ENCODE data around the gene SYNGAP1. TPM values are rescaled to one million over a fixed set of nuclear protein-coding genes. Genes with fewer than 3 reads are reported as not detected.

SYNGAP1 gene
- total RNA-seq, 2 donors from 2014 or later = 6.1 to 24.8 TPM

DNA sequence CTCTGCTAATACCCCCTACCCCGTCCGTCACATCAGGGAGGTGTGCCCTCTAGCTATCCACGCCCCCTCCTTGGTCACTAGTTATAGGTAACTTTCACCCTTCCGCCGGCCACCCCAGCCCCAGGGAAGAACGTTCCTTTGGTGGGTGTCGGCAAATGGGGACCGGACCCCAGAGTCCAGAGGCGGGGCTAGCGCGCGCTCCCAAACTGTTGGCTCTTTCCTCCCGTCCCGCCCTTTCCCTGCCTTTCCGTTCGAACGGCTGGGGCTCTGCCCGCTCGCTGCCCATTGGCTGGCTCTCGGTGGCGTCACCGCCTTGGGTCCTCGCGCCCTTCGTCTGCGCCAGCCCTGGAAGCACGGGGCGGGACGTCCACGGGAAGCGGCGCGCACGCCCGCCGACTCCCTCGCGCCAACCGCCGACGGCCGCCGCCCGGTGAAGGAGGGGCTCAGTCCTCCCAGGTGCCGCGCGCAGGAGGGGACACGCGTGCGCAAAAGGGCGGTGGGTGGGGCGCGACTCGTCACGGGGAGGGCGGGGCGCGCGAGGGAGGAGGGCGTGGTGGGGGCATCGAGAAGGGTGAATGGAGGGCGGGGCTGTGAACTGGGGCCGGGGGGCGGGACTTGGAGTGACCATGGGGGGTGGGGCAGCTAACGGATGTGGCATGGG is 9.7 kb upstream of the SYNGAP1 start:
- DNase-seq (ENCODE audit: low spot score) = peak; percentile 98
- Histone ChIP-seq H3K4me3 (peak overlapping the region; percentile 100), H3K27me3 (replicated peaks; ENCODE audit: insufficient read depth) (no peaks in the 10 kb centered on the region), H3K4me1 (replicated peaks) (peaks cover 6% of the 10 kb centered on the region), H3K9me3 (no peaks in the 10 kb centered on the region), H3K27ac (peak overlapping the region; percentile 100), H3K36me3 (no peaks in the 10 kb centered on the region)
- under 1% methylated on average over 60 of the region's 65 CpGs for WGBS
- TF ChIP-seq, protein P1, sequence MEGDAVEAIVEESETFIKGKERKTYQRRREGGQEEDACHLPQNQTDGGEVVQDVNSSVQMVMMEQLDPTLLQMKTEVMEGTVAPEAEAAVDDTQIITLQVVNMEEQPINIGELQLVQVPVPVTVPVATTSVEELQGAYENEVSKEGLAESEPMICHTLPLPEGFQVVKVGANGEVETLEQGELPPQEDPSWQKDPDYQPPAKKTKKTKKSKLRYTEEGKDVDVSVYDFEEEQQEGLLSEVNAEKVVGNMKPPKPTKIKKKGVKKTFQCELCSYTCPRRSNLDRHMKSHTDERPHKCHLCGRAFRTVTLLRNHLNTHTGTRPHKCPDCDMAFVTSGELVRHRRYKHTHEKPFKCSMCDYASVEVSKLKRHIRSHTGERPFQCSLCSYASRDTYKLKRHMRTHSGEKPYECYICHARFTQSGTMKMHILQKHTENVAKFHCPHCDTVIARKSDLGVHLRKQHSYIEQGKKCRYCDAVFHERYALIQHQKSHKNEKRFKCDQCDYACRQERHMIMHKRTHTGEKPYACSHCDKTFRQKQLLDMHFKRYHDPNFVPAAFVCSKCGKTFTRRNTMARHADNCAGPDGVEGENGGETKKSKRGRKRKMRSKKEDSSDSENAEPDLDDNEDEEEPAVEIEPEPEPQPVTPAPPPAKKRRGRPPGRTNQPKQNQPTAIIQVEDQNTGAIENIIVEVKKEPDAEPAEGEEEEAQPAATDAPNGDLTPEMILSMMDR (IDR thresholded peaks at IDR 0.05) = peak in 1 of 4 experiments; percentile 16
- TF ChIP-seq POLR2AphosphoS5 (IDR thresholded peaks at IDR 0.05) (peak; percentile 95), POLR2A (IDR thresholded peaks at IDR 0.05) (peak; percentile 95)
- intact Hi-C loops (cut with DNase I) = loop anchor here (1.0 to 10.0 kb wide), 3 partner anchors 19 to 435 kb away; partner anchors contain the start of genes KIFC1 and ZBTB22

DNA sequence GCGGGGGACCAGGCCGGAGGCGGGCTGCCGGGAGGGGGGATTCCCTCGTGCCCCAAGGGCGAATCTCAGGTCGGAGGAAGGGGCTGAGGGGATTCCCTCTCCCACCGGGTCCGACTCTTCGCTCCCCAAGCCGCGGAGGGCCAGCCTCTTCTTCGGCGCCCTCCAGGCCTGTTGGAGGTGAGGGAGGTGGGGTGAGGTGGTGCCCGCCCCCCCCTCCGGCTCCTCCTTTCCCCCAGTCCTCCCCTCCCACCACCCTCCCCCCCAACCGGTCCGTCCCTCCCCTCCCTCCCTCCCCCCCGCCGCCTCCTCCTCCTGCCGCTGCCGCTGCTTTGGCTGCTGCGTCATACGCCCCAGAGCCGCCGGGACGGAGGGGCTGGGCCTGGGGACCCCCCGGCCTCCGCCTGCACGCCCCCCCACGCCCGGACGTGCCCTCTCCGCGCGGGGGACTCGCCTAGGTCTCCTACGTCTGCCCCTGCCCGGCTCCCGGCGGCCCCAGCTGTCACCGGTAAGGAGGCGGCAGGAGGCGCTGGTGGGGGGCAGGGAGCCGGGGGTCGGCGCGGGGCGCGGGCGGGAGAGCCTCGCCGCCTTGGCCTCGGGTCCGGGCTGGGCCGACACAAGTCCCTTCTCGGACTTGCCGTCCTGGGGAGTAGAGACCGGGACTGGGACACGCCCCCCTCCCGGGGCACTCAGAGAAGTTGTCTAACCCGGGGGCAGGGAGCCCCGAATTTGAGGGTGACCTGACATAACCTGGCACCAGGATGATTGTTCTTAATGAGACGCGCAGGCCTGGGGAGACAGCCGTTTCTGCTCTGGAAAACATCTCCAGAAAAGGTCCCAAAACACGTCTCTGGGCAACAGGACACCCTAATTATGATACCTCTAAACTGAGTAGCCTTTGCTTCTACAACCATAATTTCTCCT is 8.9 kb upstream of the SYNGAP1 start, which contains the start of gene PHF1:
Gene PHF1, plus strand, starts transcription at position 304 of the 921 bp plus-strand sequence. CDS start 1,250 bp downstream, outside the sequence.
- peak; percentile 69 for TF ChIP-seq POLR2A (IDR thresholded peaks at IDR 0.05)
- TF ChIP-seq, protein P1 (IDR thresholded peaks at IDR 0.05) = no peak
- peak; percentile 29 for TF ChIP-seq POLR2AphosphoS5 (IDR thresholded peaks at IDR 0.05)
- H3K36me3 ChIP-seq = no peaks in the 10 kb centered on the region
- H3K27ac ChIP-seq = peak within 1 kb of the TSS; percentile 100
- peak within 1 kb of the TSS; percentile 100 for H3K4me3 ChIP-seq
- peak; percentile 76 for DNase-seq (ENCODE audit: low spot score)
- intact Hi-C loops (cut with DNase I) = loop anchor here (1.0 to 10.0 kb wide), 3 partner anchors 20 to 436 kb away; partner anchors contain the start of genes KIFC1 and ZBTB22
- 1% methylated on average over 38 of the region's 67 CpGs for WGBS
- H3K9me3 ChIP-seq = no peaks in the 10 kb centered on the region
- H3K4me1 ChIP-seq (replicated peaks) = peaks cover 6% of the 10 kb centered on the region
- H3K27me3 ChIP-seq (replicated peaks; ENCODE audit: insufficient read depth) = no peaks in the 10 kb centered on the region

DNA sequence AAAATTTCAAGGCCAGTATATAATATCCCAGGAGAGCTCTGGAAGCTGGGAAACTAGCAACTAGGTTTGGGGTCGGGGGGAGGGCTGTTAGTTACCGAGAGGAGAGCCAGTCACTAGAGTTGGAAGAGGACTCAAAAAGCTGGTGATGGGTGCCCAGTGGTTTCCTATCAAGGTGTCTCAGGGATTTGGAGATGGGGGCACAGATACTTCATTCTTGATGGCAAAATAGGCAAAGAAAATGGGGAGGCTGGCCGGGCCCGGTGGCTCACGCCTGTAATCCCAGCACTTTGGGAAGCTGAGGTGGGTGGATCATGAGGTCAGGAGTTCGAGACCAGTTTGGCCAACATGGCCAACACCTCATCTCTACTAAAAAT is 8.2 kb upstream of the SYNGAP1 start:
- peak overlapping the region; percentile 100 for H3K27ac ChIP-seq
- H3K9me3 ChIP-seq = no peaks in the 10 kb centered on the region
- peak overlapping the region; percentile 100 for H3K4me3 ChIP-seq
- peaks cover 9% of the 10 kb centered on the region for H3K4me1 ChIP-seq (replicated peaks)
- no peak for DNase-seq (ENCODE audit: low spot score)
- no peaks in the 10 kb centered on the region for H3K27me3 ChIP-seq (replicated peaks; ENCODE audit: insufficient read depth)
- TF ChIP-seq, protein P1 (IDR thresholded peaks at IDR 0.05) = no peak
- no peak for TF ChIP-seq POLR2AphosphoS5 (IDR thresholded peaks at IDR 0.05)
- TF ChIP-seq POLR2A (IDR thresholded peaks at IDR 0.05) = no peak
- WGBS = 36% methylated on average over 6 of the region's 6 CpGs
- intact Hi-C loops (cut with DNase I) = loop anchor here (5.0 to 10.0 kb wide), 2 partner anchors 94 to 437 kb away; partner anchors contain the start of gene ZBTB22
- no peaks in the 10 kb centered on the region for H3K36me3 ChIP-seq

DNA sequence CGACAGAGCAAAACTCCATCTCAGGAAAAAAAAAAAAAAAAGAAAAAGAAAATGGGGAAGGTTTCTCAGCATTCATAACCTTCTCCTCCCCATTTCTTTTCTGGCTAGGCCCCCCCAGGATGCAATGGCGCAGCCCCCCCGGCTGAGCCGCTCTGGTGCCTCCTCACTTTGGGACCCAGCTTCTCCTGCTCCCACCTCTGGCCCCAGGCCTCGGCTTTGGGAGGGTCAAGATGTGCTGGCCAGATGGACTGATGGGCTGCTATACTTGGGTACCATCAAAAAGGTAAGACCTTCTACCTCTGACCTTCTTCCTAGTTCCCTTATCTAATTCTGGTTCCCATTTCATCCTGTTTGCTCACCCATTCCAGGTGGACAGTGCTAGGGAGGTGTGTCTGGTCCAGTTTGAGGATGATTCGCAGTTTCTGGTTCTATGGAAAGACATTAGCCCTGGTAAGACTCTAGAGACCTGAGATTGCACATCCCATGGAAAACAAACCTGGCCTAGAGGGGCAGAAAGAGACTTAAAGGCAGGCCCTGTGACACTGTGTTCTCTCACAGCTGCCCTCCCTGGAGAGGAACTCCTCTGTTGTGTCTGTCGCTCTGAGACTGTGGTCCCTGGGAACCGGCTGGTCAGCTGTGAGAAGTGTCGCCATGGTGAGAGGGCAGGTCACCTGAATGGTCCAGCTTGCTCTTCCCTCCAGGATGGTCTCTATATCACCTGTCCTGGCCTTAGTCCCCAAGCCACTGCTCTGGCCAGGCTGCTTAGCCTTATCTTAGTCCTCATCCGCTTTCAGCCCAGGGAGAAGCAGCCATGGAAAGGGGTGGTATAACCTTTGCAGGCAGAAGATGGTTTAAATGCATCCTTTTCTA is 7.5 kb upstream of the SYNGAP1 start:
- Histone ChIP-seq H3K4me3 (peak overlapping the region in 1 of 2 donors; percentile 100), H3K36me3 (no peaks in the 10 kb centered on the region), H3K27me3 (replicated peaks; ENCODE audit: insufficient read depth) (no peaks in the 10 kb centered on the region), H3K4me1 (replicated peaks) (peaks cover 12% of the 10 kb centered on the region), H3K27ac (peak overlapping the region; percentile 100), H3K9me3 (no peaks in the 10 kb centered on the region)
- intact Hi-C loops (cut with DNase I) = loop anchor here (5.0 to 10.0 kb wide), 2 partner anchors 95 to 438 kb away; partner anchors contain the start of gene ZBTB22
- DNase-seq (ENCODE audit: low spot score) = no peak
- 85% methylated on average over 10 of the region's 10 CpGs for WGBS
- no peak for TF ChIP-seq POLR2A (IDR thresholded peaks at IDR 0.05)
- TF ChIP-seq, protein P1 (IDR thresholded peaks at IDR 0.05) = no peak
- TF ChIP-seq POLR2AphosphoS5 (IDR thresholded peaks at IDR 0.05) = no peak

Measured in prostate gland (tissue), 2 donors.